A549 (cell line): ENCODE measurements around the gene THSD7A.

ENCODE experiments used
- CBX2 ChIP-seq: fragments of 200-600 bp; sonication (generic); IDR thresholded peaks from 2 replicates; pipeline ENCODE4 v1.6.1; 2016; ENCODE audit warnings: low read depth, mild to moderate bottlenecking, borderline replicate concordance
- CBX8 ChIP-seq: fragments of 200-600 bp; sonication (generic); IDR thresholded peaks from 2 replicates; pipeline ENCODE4 v1.6.1; 2016
- CTCF ChIP-seq: fragments of >200 bp; sonication (Bioruptor Twin); formaldehyde crosslinking; IDR thresholded peaks from 3 replicates; pipeline ENCODE4 v1.5.1; 2016
- KDM1A ChIP-seq: fragments of 200-600 bp; sonication (generic); IDR thresholded peaks from 2 replicates; pipeline ENCODE4 v1.6.1; 2016; ENCODE audit warnings: low read depth, mild to moderate bottlenecking
- MAX ChIP-seq: IDR thresholded peaks from 2 replicates; pipeline ENCODE4 v1.6.1; 2012
- MYC ChIP-seq: IDR thresholded peaks from 2 replicates; pipeline ENCODE4 v1.6.1; 2012; ENCODE audit warnings: mild to moderate bottlenecking, inconsistent platforms, low read length, improper control_type of control experiment, borderline replicate concordance
- POLR2A ChIP-seq: IDR thresholded peaks from 2 replicates; pipeline ENCODE4 v1.6.1; 2012; ENCODE audit warnings: mild to moderate bottlenecking, low read length
- SMC3 ChIP-seq: fragments of >200 bp; sonication (Bioruptor Twin); formaldehyde crosslinking; IDR thresholded peaks from 3 replicates; pipeline ENCODE4 v1.6.1; 2018; ENCODE audit warnings: inconsistent platforms

GRCh38 chr7:11831156-11831735, 752 bp downstream of the THSD7A start:
- TF ChIP-seq CTCF = no peak
- TF ChIP-seq KDM1A = no peak
- TF ChIP-seq CBX8 = no peak
- no peak for TF ChIP-seq POLR2A
- no peak for TF ChIP-seq MYC
- no peak for TF ChIP-seq CBX2
- TF ChIP-seq MAX = no peak
- no peak for TF ChIP-seq SMC3
